HCT116 (cell line): ENCODE data around the gene PRG2. TPM values are rescaled to one million over a fixed set of nuclear protein-coding genes. Genes with fewer than 3 reads are reported as not detected.

Source experiments
- ATAC-seq: fragments of 200-7000 bp; cut with Tn5 transposase; 2 replicates; pipeline ENCODE4 v1.9.1; 2020; ENCODE audit warnings: mild to moderate bottlenecking, moderate library complexity
- BruUV-seq: library from RNA; stranded (reverse); fragments of 400-500 nt; replicated peaks from 2 replicates; lab custom pipeline; 2021; lab: Mats Ljungman, UMichigan
- CTCF ChIA-PET: fragments of 300-600 bp; sonication (Branson Sonifier 250); formaldehyde crosslinking; loops from one replicate; lab custom pipeline; 2021; ENCODE audit warnings: antibody characterized with exemption; lab: Charles Lee
- POLR2A ChIA-PET: fragments of 300-600, 350-600 bp; sonication (Branson Sonifier 250); formaldehyde crosslinking; loops from one replicate; lab custom pipeline; 2021; ENCODE audit warnings: antibody characterized with exemption; lab: Charles Lee
- RAD21 ChIA-PET, 2 experiments: fragments of 300-600 bp; sonication (Branson Sonifier 250); formaldehyde crosslinking; loops; one replicate each; lab custom pipeline; 2023; ENCODE audit warnings: low total read pairs in 2 of 2; ENCODE audit not compliant: uncharacterized antibody in 2 of 2, unreplicated experiment in 2 of 2, low non-redundant PET in 1 of 2; lab: Charles Lee
- DNase-seq: peaks from one replicate; pipeline ENCODE4 v3.0.0-alpha.2; 2010; ENCODE audit warnings: low read depth, low spot score
- H2AFZ ChIP-seq: fragments of 200-600 bp; shearing (Covaris generic), sonication (generic); 2 replicates; pipeline ENCODE4 v1.6.1; 2017; ENCODE audit warnings: low read depth, mixed run types, mixed read lengths, antibody characterized with exemption, low read length; ENCODE audit not compliant: poor library complexity, severe bottlenecking
- H3K27ac ChIP-seq: 2 replicates; pipeline ENCODE4 v1.5.1; 2012; ENCODE audit warnings: low read depth, low read length
- H3K27me3 ChIP-seq: fragments of 200-600 bp; sonication (generic); 2 replicates; pipeline ENCODE4 v1.6.1; 2016; ENCODE audit warnings: mixed run types, low read length, mixed read lengths; ENCODE audit not compliant: insufficient read depth
- H3K36me3 ChIP-seq, 2 experiments: fragments of 200-500 bp in 1 of 2; fragments of 200-600 bp in 1 of 2; sonication (Bioruptor generic) in 1 of 2; sonication (generic) in 1 of 2; 2 replicates each; pipeline versions ENCODE4 v1.5.1 to v1.6.1; 2014 to 2016; ENCODE audit warnings: low read length in 2 of 2, inconsistent platforms in 1 of 2, mixed read lengths in 1 of 2, mixed run types in 1 of 2; ENCODE audit not compliant: insufficient read depth in 2 of 2, control insufficient read depth in 1 of 2
- H3K4me1 ChIP-seq, 2 experiments: fragments of 200-600 bp in 1 of 2; sonication (generic) in 1 of 2; 2 replicates each; pipeline versions ENCODE4 v1.5.1 to v1.6.1; 2012 to 2017; ENCODE audit warnings: low read length in 2 of 2, inconsistent platforms in 1 of 2, mild to moderate bottlenecking in 1 of 2, mixed read lengths in 1 of 2, mixed run types in 1 of 2, moderate library complexity in 1 of 2; ENCODE audit not compliant: insufficient read depth in 2 of 2, control insufficient read depth in 1 of 2
- H3K4me2 ChIP-seq: fragments of 200-600 bp; sonication (generic); 2 replicates; pipeline ENCODE4 v1.6.1; 2017; ENCODE audit warnings: mixed run types, low read length, mixed read lengths
- H3K4me3 ChIP-seq, 2 experiments: fragments of 200-600 bp in 1 of 2; sonication (generic) in 1 of 2; replicated peaks in 1 of 2; 2 replicates each; pipeline ENCODE4 v1.5.1; 2011 to 2016; ENCODE audit warnings: low read length in 2 of 2, control low read depth in 1 of 2, low read depth in 1 of 2, mild to moderate bottlenecking in 1 of 2, mixed read lengths in 1 of 2, mixed run types in 1 of 2
- H3K79me2 ChIP-seq: fragments of 200-600 bp; sonication (generic); 2 replicates; pipeline ENCODE4 v1.6.1; 2017; ENCODE audit warnings: mild to moderate bottlenecking, mixed run types, low read length, moderate library complexity, mixed read lengths; ENCODE audit not compliant: insufficient read depth
- H3K9ac ChIP-seq: fragments of 200-600 bp; sonication (generic); 2 replicates; pipeline ENCODE4 v1.6.1; 2016; ENCODE audit warnings: low read length, mixed read lengths
- H3K9me2 ChIP-seq: fragments of 200-600 bp; sonication (generic), shearing (Covaris generic); 2 replicates; pipeline ENCODE4 v1.6.1; 2017; ENCODE audit warnings: mixed run types, mild to moderate bottlenecking, moderate library complexity; ENCODE audit not compliant: insufficient read depth
- H3K9me3 ChIP-seq, 2 experiments: fragments of 200-500 bp in 1 of 2; fragments of 200-600 bp in 1 of 2; sonication (Bioruptor generic) in 1 of 2; sonication (generic) in 1 of 2; 2 replicates each; pipeline ENCODE4 v1.6.1; 2014 to 2017; ENCODE audit warnings: low read length in 2 of 2, mixed read lengths in 2 of 2, inconsistent platforms in 1 of 2, low read depth in 1 of 2, mild to moderate bottlenecking in 1 of 2, mixed run types in 1 of 2, moderate library complexity in 1 of 2; ENCODE audit not compliant: control insufficient read depth in 1 of 2, insufficient read depth in 1 of 2
- H4K20me1 ChIP-seq: fragments of 200-600 bp; sonication (generic), shearing (Covaris generic); 2 replicates; pipeline ENCODE4 v1.6.1; 2017; ENCODE audit warnings: mixed run types, mild to moderate bottlenecking, moderate library complexity; ENCODE audit not compliant: insufficient read depth
- ATF3 ChIP-seq: IDR thresholded peaks from 2 replicates; pipeline ENCODE4 v1.6.1; 2012
- CBX3 ChIP-seq: IDR thresholded peaks from 2 replicates; pipeline ENCODE4 v1.6.1; 2012; ENCODE audit warnings: low read depth
- CEBPB ChIP-seq: IDR thresholded peaks from 2 replicates; pipeline ENCODE4 v1.6.1; 2012; ENCODE audit warnings: low read depth
- EGR1 ChIP-seq: IDR thresholded peaks from 2 replicates; pipeline ENCODE4 v1.6.1; 2012; ENCODE audit warnings: low read depth
- ELF1 ChIP-seq: IDR thresholded peaks from 2 replicates; pipeline ENCODE4 v1.6.1; 2012; ENCODE audit warnings: low read depth, borderline replicate concordance
- EZH2 ChIP-seq: fragments of 200-600 bp; sonication (generic); IDR thresholded peaks from 2 replicates; pipeline ENCODE4 v1.6.1; 2017; ENCODE audit warnings: antibody characterized with exemption, mixed run types
- EZH2phosphoT487 ChIP-seq: fragments of 200-600 bp; IDR thresholded peaks from 2 replicates; pipeline ENCODE4 v1.6.1; 2018; ENCODE audit warnings: antibody characterized with exemption, borderline replicate concordance
- FOSL1 ChIP-seq: IDR thresholded peaks from 2 replicates; pipeline ENCODE4 v1.6.1; 2012; ENCODE audit warnings: low read depth
- JUND ChIP-seq: IDR thresholded peaks from 2 replicates; pipeline ENCODE4 v1.6.1; 2012
- POLR2A ChIP-seq: IDR thresholded peaks from 2 replicates; pipeline ENCODE4 v1.7.0; 2011; ENCODE audit warnings: borderline replicate concordance; ENCODE audit not compliant: insufficient read depth, insufficient read length; ENCODE audit errors: extremely low read depth
- SP1 ChIP-seq: IDR thresholded peaks from 2 replicates; pipeline ENCODE4 v1.6.1; 2012; ENCODE audit warnings: low read depth
- TCF7L2 ChIP-seq: IDR thresholded peaks from 2 replicates; pipeline ENCODE4 v1.7.0; 2011; ENCODE audit warnings: borderline replicate concordance, inconsistent platforms; ENCODE audit not compliant: insufficient read depth, insufficient read length; ENCODE audit errors: extremely low read depth
- ZBTB33 ChIP-seq: IDR thresholded peaks from 2 replicates; pipeline ENCODE4 v1.6.1; 2011; ENCODE audit warnings: mild to moderate bottlenecking, low read length, moderate library complexity; ENCODE audit not compliant: insufficient replicate concordance; ENCODE audit errors: extremely low read depth
- ZFX ChIP-seq: fragments of 450-650 bp; IDR thresholded peaks from 2 replicates; pipeline ENCODE4 v1.6.1; 2017
- ZNF274 ChIP-seq: fragments of 200-500 bp; sonication (Bioruptor generic); IDR thresholded peaks from 2 replicates; pipeline ENCODE4 v1.6.1; 2014; ENCODE audit warnings: mild to moderate bottlenecking, low read depth, low read length, inconsistent platforms
- intact Hi-C: fragments of 100-400 bp; cut with micrococcal nuclease; formaldehyde crosslinking; loops from 2 replicates; pipeline ENCODE4 v1.10.0; 2022
- total RNA-seq: library from RNA; stranded (reverse); gene quantifications from one replicate; pipeline ENCODE4 v1.2.1, GENCODE V29; 2021; ENCODE audit not compliant: unreplicated experiment
- TF ChIP-seq, protein P1 (sequence below): IDR thresholded peaks from 2 replicates; pipeline ENCODE4 v1.6.1; 2012
- TF ChIP-seq, protein P2 (sequence below), 3 experiments: fragments of 200-600 bp in 1 of 3; sonication (generic) in 1 of 3; IDR thresholded peaks in 2 of 3; conservative IDR thresholded peaks in 1 of 3; 2 replicates each; pipeline ENCODE4 v1.5.1; 2012 to 2017; ENCODE audit warnings: low read depth in 2 of 3, low read length in 2 of 3, antibody characterized with exemption in 1 of 3, borderline replicate concordance in 1 of 3, control low read depth in 1 of 3, mild to moderate bottlenecking in 1 of 3, mixed read lengths in 1 of 3, mixed run types in 1 of 3, moderate library complexity in 1 of 3; ENCODE audit not compliant: insufficient read depth in 1 of 3

Gene PRG2
- total RNA-seq, 1 experiment from 2014 or later: 0.81 TPM

DNA sequence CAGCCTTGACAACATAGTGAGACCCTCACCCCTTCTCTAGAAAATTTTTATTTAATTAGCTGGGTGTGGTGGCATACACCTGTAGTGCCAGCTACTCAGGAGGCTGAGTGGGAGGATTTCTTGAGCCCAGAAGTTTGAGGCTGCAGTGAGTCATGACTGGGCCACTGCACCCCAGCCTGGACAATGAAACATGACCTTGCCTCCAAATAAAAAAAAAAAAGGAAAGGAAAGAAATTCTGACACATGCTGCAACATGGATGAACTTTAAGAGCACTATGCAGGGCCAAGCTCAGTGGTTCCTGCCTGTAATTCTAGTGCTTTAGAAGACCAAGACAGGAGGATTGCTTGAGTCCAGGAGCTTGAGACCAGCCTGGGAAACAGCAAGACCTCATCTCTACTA is 27.7 kb upstream of the PRG2 start (continued):
- TF ChIP-seq ZNF274 (no peak), ELF1 (no peak)
- TF ChIP-seq, all 23 proteins: peak for 0

DNA sequence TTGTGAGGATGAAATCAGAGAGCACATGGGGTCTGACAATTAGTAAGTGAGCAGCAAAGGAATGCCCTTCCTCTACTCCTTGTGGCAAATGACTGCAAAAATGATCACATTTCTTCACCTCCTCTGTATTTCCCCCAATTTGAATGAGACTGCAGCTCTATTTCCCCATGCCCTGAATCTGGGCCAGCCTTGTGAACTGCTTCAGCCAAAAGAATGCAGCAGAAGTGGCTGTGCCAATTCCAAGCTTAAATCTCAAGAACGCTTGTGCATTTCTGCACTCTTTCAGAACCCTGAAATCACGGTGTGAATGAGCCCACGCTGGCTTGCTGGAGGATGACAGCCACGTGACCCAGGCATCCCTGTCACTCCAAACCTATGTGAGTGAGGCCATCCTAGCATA is 26.6 kb upstream of the PRG2 start:
- ATAC-seq (no peak), DNase-seq (no peak)
- Histone ChIP-seq H2AFZ (no peak overlapping the region), H3K4me1 (peaks cover 0 to 4% of the 10 kb centered on the region in 2 experiments; a peak in 1 of 4 replicates), H3K36me3 (peaks cover 0 to 4% of the 10 kb centered on the region in 2 experiments; a peak in 1 of 4 replicates), H3K79me2 (no peaks in the 10 kb centered on the region), H3K27me3 (no peaks in the 10 kb centered on the region), H3K27ac (no peak overlapping the region), H3K9me2 (no peaks in the 10 kb centered on the region), H3K9me3 (no peaks in the 10 kb centered on the region), H4K20me1 (no peaks in the 10 kb centered on the region), H3K4me3 (no peak overlapping the region), H3K9ac (no peak overlapping the region), H3K4me2 (no peak overlapping the region)
- ChIA-PET RAD21 (no interaction called here), CTCF (no interaction called here), POLR2A (no interaction called here)
- BruUV-seq: no TSS peak
- TF ChIP-seq FOSL1 (no peak), EZH2 (no peak), TCF7L2 (no peak), JUND (no peak), CBX3 (no peak), ZFX (no peak), ZNF274 (no peak), ZBTB33 (no peak), EZH2phosphoT487 (no peak), POLR2A (no peak), SP1 (no peak), ATF3 (no peak), EGR1 (no peak), ELF1 (no peak), CEBPB (no peak)
- TF ChIP-seq, protein P1, sequence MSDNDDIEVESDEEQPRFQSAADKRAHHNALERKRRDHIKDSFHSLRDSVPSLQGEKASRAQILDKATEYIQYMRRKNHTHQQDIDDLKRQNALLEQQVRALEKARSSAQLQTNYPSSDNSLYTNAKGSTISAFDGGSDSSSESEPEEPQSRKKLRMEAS: no peak
- TF ChIP-seq, protein P2, sequence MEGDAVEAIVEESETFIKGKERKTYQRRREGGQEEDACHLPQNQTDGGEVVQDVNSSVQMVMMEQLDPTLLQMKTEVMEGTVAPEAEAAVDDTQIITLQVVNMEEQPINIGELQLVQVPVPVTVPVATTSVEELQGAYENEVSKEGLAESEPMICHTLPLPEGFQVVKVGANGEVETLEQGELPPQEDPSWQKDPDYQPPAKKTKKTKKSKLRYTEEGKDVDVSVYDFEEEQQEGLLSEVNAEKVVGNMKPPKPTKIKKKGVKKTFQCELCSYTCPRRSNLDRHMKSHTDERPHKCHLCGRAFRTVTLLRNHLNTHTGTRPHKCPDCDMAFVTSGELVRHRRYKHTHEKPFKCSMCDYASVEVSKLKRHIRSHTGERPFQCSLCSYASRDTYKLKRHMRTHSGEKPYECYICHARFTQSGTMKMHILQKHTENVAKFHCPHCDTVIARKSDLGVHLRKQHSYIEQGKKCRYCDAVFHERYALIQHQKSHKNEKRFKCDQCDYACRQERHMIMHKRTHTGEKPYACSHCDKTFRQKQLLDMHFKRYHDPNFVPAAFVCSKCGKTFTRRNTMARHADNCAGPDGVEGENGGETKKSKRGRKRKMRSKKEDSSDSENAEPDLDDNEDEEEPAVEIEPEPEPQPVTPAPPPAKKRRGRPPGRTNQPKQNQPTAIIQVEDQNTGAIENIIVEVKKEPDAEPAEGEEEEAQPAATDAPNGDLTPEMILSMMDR (IDR thresholded peaks at IDR 0.05 in 2 of 3, conservative IDR thresholded peaks at IDR 0.05 in 1 of 3; ENCODE audit: borderline replicate concordance in 1 of 3, insufficient read depth in 1 of 3, low read depth in 2 of 3, low read length in 2 of 3): no peak
- intact Hi-C loops: no loop called here
